Muscle of leg (tissue), 11 donors: Measurements from ENCODE around the gene KRT85. TPM values are rescaled to one million over a fixed set of nuclear protein-coding genes. Genes with fewer than 3 reads are reported as not detected.
A peak's percentile ranks its signal among the peaks of the same experiment; 100 is the strongest.

Experiments used
- DNase-seq: peaks from one replicate; pipeline ENCODE4 v3.0.0; 2013
- H3K27ac ChIP-seq: one replicate; pipeline ENCODE4 v1.5.1; 2013; ENCODE audit warnings: mild to moderate bottlenecking, low read length, control low read depth
- H3K27me3 ChIP-seq: one replicate; pipeline ENCODE4 v1.6.1; 2013; ENCODE audit warnings: low read length; ENCODE audit not compliant: control insufficient read depth, insufficient read depth
- H3K36me3 ChIP-seq: one replicate; pipeline ENCODE4 v1.6.1; 2013; ENCODE audit warnings: low read length; ENCODE audit not compliant: control insufficient read depth, insufficient read depth
- H3K4me1 ChIP-seq: one replicate; pipeline ENCODE4 v1.6.1; 2013; ENCODE audit warnings: low read length; ENCODE audit not compliant: control insufficient read depth, insufficient read depth
- H3K4me3 ChIP-seq: one replicate; pipeline ENCODE4 v1.5.1; 2013; ENCODE audit warnings: low read length, control low read depth
- H3K9me3 ChIP-seq: replicated peaks from 2 replicates; pipeline ENCODE4 v1.6.1; 2013; ENCODE audit warnings: low read depth, low read length; ENCODE audit not compliant: control insufficient read depth
- WGBS: methylation state at CpG from one replicate; pipeline ENCODE4 v1.1.5; 2013; ENCODE audit warnings: missing lambda C conversion rate; ENCODE audit not compliant: insufficient coverage; 5-methylcytosine and 5-hydroxymethylcytosine counted together
- polyA plus RNA-seq, 8 donors: library from polyadenylated mRNA; unstranded; fragments of 120-200 nt; gene quantifications; one replicate each; pipeline versions ENCODE4 v1.2.1 to v1.2.3, GENCODE V29; 2013; ENCODE audit warnings: inconsistent platforms in 1 of 8, low replicate concordance in 1 of 8; ENCODE audit not compliant: insufficient read length in 8 of 8, insufficient read depth in 1 of 8
- total RNA-seq: library from RNA; stranded (reverse); fragments of 120-200 nt; gene quantifications from one replicate; pipeline ENCODE4 v1.2.4, GENCODE V29; 2013

The KRT85 gene
- total and polyA plus RNA-seq, 9 donors = not detected

GRCh38 chr12:52395761-52396434 lies 28.6 kb upstream of the KRT85 start:
- H3K9me3 ChIP-seq = no peaks in the 10 kb centered on the region
- no peak overlapping the region for H3K4me3 ChIP-seq
- DNase-seq = peak; percentile 17
- no peaks in the 10 kb centered on the region for H3K36me3 ChIP-seq
- peaks cover 10% of the 10 kb centered on the region for H3K4me1 ChIP-seq
- no peak overlapping the region for H3K27ac ChIP-seq
- peaks cover 15% of the 10 kb centered on the region for H3K27me3 ChIP-seq
- 48% methylated on average over 17 of the region's 20 CpGs for WGBS

GRCh38 chr12:52394836-52395405 lies 27.6 kb upstream of the KRT85 start:
- WGBS = 74% methylated on average over 10 of the region's 13 CpGs
- no peaks in the 10 kb centered on the region for H3K9me3 ChIP-seq
- H3K27ac ChIP-seq = no peak overlapping the region
- peaks cover 15% of the 10 kb centered on the region for H3K27me3 ChIP-seq
- no peaks in the 10 kb centered on the region for H3K36me3 ChIP-seq
- peaks cover 13% of the 10 kb centered on the region for H3K4me1 ChIP-seq
- no peak overlapping the region for H3K4me3 ChIP-seq
- no peak for DNase-seq

- H3K4me1 ChIP-seq = peaks cover 13% of the 10 kb centered on the region
- WGBS = no CpG with 5 or more reads among the region's 7 CpGs
- H3K9me3 ChIP-seq = no peaks in the 10 kb centered on the region
- no peak for DNase-seq
- no peak overlapping the region for H3K4me3 ChIP-seq
- no peaks in the 10 kb centered on the region for H3K36me3 ChIP-seq
- peaks cover 19% of the 10 kb centered on the region for H3K27me3 ChIP-seq
- H3K27ac ChIP-seq = no peak overlapping the region
These were observed 25.3 kb upstream of the KRT85 start for GRCh38 chr12:52392465-52393007.

GRCh38 chr12:52391618-52392002 lies 24.3 kb upstream of the KRT85 start:
- DNase-seq = peak; percentile 58
- H3K36me3 ChIP-seq = no peaks in the 10 kb centered on the region
- no peak overlapping the region for H3K4me3 ChIP-seq
- H3K9me3 ChIP-seq = no peaks in the 10 kb centered on the region
- H3K4me1 ChIP-seq = peaks cover 13% of the 10 kb centered on the region
- H3K27ac ChIP-seq = no peak overlapping the region
- WGBS = 50% methylated on average over 4 of the region's 4 CpGs
- H3K27me3 ChIP-seq = peaks cover 13% of the 10 kb centered on the region

GRCh38 chr12:52390739-52391617 lies 23.7 kb upstream of the KRT85 start:
- peaks cover 13% of the 10 kb centered on the region for H3K4me1 ChIP-seq
- no peak overlapping the region for H3K4me3 ChIP-seq
- no peak overlapping the region for H3K27ac ChIP-seq
- WGBS = 48% methylated on average over 6 of the region's 11 CpGs
- H3K36me3 ChIP-seq = no peaks in the 10 kb centered on the region
- no peak for DNase-seq
- H3K9me3 ChIP-seq = no peaks in the 10 kb centered on the region
- H3K27me3 ChIP-seq = peaks cover 11% of the 10 kb centered on the region

GRCh38 chr12:52389313-52390207 lies 22.3 kb upstream of the KRT85 start:
- Histone ChIP-seq H3K36me3 (no peaks in the 10 kb centered on the region), H3K27me3 (peaks cover 10% of the 10 kb centered on the region), H3K4me3 (no peak overlapping the region), H3K27ac (no peak overlapping the region), H3K9me3 (no peaks in the 10 kb centered on the region), H3K4me1 (peaks cover 13% of the 10 kb centered on the region)
- DNase-seq = no peak
- WGBS = 8% methylated on average over 4 of the region's 9 CpGs

GRCh38 chr12:52387859-52388258 lies 20.6 kb upstream of the KRT85 start:
- WGBS = 92% methylated on average over 2 of the region's 2 CpGs
- Histone ChIP-seq H3K27ac (no peak overlapping the region), H3K9me3 (no peaks in the 10 kb centered on the region), H3K36me3 (no peaks in the 10 kb centered on the region), H3K4me3 (no peak overlapping the region), H3K27me3 (peaks cover 10% of the 10 kb centered on the region), H3K4me1 (peaks cover 13% of the 10 kb centered on the region)
- DNase-seq = no peak

- no peaks in the 10 kb centered on the region for H3K36me3 ChIP-seq
- no peaks in the 10 kb centered on the region for H3K9me3 ChIP-seq
- H3K27ac ChIP-seq = no peak within 1 kb of the TSS
- peaks cover 3% of the 10 kb centered on the region for H3K4me1 ChIP-seq
- no peak within 1 kb of the TSS for H3K4me3 ChIP-seq
- H3K27me3 ChIP-seq = peaks cover 10% of the 10 kb centered on the region
- 94% methylated on average over 11 of the region's 11 CpGs for WGBS
- no peak for DNase-seq
These were observed 18.0 kb upstream of the KRT85 start, which contains the start of gene KRT84 for GRCh38 chr12:52385226-52385702. TSS of gene KRT84 (minus strand) at chr12:52385652. CDS start at chr12:52385585, 67 bp downstream.

GRCh38 chr12:52383331-52383730 lies 16.1 kb upstream of the KRT85 start:
- peaks cover 5% of the 10 kb centered on the region for H3K27me3 ChIP-seq
- H3K4me1 ChIP-seq = peaks cover 3% of the 10 kb centered on the region
- no peaks in the 10 kb centered on the region for H3K36me3 ChIP-seq
- H3K27ac ChIP-seq = no peak overlapping the region
- H3K9me3 ChIP-seq = no peaks in the 10 kb centered on the region
- DNase-seq = no peak
- WGBS = 85% methylated on average over 3 of the region's 3 CpGs
- H3K4me3 ChIP-seq = no peak overlapping the region
